Activated CD8-positive, alpha-beta memory T cell treated with anti-CD3 and anti-CD28 coated beads for 48 hours (primary cell): Measurements from ENCODE around the gene ISM2.
A peak's percentile ranks its signal among the peaks of the same experiment; 100 is the strongest.
"Not testable (repeated sequence)": the region's sequence is repeated elsewhere in the genome, so short reads cannot be mapped to it uniquely, and the experiment has no call there.

Experiments used
- DNase-seq, 3 experiments: peaks; one replicate each; pipeline ENCODE4 v3.0.0-alpha.2; 2020; ENCODE audit warnings: low read depth in 2 of 3, low spot score in 2 of 3

ISM2 gene

DNA sequence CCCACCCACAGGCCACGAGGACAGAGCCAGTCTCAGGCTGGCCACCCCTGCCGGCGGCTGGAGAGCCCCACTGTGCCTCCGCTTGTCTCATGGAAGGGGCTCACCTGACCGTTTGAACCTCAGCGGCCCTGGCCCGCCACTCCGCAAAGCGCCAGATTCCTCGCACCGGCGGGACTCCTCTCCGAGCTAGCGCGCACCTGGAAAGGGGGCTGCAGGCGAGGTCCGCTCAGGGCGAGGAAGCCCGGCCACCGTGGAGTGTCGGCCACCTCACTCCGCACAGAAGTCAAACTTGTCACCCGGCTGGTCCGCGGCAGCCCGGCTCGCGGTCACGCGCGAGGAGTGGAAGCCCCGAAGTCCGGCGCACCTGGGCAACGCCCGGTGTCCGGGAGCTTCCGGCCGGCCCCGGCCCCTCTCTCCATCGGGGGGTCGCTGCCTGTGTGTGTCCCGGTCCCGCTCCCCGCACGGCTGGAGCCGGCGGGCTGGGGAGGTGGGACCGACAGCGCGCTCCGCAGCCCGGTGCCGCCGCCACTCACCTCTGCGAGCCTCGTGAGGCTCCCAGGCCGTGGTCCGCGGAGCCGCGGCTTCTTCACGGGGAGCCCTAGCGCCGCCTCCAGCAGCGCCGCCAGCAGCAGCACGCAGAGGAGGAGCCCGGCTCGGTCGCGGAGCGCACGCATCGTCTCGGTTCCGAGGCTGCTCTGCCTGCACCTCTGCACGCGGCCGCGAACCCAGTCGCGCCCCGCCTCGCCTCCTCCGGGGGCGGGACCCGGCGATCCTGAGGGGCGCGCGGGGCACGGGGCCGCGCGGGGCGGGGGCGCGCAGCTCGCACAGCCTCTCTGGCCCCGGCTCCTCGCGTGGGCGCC, at the start of gene ISM2:
TSS of gene ISM2 (minus strand) at position 697 of the 860 bp plus-strand sequence. CDS start at position 674, 23 bp downstream.
- DNase-seq = peak in 1 of 3 experiments; percentile 16

DNA sequence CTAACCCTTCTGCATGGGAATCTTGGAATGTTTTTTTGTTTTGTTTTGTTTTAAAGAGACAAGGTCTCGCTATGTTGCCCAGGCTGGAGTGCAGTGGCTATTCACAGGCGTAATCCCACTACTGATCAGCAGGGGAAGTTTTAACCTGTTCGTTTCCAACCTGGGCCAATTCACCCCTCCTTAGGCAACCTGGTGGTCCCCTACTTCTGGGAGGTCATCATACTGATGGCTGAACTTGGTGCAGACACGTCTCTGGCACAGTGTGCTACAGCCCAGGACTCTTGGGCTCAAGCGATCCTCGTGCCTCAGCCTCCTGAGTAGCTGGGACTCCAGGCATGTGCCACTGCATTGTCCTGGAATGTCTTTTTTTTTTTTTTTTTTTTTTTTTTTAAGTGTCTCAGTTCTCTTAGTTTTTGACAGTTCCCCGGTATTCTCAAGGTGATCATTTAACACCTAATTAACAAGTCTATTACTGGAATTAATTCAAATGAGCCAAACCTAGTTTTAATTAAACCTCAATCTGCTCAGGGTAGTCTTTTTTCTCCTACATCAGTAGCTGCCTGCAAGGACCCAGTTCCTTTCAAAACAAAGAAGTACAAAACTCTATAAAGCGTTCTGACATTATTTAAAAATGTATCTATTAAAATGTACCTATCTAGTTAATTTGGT, 49.0 kb upstream of the ISM2 start:
- no peak for DNase-seq

DNA sequence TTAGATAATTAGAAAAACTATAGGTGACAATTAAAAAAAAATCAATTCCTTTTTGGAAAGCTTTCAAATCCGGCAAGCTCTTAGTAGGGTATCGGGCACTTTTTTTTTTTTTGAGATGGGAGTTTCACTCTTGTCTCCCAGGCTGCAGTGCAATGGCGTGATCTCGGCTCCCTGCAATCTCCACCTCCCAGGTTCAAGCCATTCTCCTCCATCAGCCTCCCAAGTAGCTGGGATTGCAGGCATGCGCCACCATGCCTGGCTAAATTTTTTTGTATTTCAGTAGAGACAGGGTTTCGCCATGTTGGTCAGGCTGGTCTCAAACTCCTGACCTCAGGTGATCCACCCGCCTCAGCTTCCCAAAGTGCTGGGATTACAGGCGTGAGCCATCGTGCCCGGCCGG, 46.6 kb upstream of the ISM2 start:
- DNase-seq = not testable (repeated sequence)

DNA sequence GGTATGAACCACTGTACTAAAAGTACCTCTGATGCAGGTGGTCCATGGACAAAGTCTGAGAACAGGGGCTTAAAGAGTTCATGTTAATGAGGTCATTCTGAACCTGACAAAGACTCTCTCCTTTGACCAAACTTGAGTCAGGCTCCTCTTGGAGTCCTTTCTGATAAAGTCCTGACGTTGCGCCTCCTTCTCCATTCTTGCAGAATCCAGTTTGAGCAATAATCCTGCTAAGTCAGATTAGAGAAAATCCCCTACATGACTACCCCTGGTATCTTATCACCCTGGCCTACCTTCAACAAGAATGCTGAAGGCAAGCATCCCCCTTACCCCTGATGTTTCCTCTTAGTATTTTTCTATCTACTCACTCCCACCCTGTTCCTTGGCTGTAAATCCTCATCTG, 46.0 kb upstream of the ISM2 start:
- no peak for DNase-seq

DNA sequence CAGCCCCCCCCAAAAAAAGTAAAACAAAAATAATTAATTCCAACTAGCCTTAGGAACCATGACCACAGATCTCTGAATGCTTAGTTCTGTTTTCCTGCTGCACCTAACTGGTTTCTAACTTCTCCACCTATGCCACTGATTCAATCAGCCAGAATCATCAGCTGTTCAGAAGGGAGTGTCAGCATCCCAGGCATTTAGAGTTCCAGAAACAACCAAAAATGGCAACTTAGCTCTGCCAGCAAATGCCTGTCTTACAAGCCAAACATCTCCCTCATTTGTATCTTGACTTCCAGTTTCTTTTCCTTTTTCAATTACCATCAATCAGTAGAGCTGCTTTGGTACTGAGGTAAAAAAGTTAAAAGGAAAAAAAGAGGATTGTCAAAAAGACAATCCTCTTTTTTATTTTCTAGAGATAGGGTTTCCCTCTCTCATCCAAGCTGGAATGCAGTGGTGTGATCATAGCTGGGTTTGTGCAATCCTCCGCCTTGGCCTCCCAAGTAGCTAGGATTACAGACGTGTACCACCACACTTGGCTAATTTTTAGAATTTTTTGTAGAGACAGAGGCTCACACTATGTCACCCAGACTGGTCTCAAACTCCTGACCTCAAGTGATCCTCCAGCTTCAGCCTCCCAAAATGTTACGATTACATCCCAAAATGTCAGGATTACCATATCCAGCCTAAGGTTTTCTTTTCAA, 45.2 kb upstream of the ISM2 start:
- DNase-seq = no peak

DNA sequence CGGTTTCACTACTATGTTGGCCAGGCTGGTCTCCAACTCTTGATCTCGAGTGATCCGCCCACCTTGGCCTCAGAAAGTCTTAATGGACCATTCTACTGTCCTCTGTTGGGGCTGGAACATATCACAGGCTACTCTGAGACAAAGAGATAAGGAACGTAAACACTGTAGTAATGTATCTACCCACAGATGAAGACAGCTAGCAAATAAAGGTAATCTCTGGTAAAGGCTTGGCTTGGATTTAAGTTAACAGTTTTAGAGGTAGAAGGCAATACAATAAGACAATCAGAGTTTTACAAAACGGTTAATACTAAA, 44.6 kb upstream of the ISM2 start:
- DNase-seq = no peak

DNA sequence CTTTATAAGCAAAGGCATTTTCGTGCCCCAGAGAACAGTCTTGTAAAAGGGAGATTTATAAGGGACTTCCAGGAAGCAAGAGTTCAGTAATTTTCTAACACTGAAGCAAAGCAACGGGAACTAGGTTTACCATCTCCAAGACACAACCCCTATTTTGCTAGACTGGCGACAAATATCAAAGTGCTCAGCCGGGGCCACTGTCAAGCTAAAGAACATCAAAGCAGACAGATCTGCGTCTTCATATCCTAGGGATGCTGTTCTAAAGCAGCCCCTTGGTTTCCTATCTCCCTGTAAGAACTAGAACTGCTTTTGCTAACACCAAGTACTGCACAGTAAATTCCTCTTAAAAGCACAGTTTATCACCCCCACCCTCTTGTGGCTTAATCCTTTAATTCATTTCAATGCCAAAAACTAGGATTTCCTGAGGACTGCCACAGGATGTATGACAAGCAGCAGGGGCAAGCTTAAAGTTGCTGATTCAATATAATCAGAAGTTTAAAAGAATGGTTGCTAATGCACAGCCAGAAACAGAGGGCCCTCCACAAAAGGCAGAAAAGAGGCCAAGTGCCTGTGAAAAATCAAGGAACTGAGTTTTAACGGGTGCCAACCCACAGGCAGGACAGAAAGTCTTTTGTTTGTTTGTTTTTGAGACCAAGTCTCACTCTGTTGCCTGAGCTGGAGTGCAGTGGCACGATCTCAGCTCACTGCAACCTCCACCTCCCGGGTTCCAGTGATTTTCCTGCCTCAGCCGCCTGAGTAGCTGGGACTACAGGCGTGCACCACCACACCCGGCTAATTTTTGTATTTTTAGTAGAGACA, 44.0 kb upstream of the ISM2 start:
- no peak for DNase-seq

DNA sequence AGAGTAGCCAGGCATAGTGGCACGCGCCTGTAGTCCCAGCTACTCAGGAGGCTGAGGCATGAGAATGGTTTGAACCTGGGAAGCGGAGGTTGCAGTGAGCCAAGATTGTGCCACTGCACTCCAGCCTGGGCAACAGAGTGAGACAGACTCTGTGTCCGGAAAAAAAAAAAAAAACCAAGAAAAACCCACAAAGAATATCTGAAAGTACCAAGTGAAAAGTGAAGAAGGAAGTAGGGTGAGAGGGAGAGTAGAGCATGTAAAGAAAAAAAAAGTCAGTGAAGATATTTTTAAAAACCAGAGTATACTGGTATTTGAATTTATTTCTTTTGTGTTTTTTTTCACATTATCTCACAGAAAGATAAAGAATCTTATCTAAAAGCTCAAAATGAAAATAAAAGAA, 43.3 kb upstream of the ISM2 start:
- DNase-seq = no peak

DNA sequence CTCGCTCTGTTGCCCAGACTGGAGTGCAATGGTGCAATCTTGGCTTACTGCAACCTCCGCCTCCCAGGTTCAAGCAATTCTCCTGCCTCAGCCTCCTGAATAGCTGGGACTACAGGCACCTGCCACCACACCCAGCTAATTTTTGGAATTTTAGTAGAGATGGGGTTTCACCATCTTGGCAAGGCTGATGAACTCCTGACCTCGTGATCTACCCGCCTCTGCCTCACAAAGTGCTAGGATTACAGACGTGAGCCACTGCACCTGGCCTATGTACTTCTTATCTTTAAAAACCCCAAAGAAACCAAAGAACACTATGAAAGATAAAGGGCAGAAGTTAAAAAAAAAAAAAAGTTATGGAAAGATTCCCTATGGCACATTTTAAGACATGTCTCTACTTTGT, 38.3 kb upstream of the ISM2 start:
- not testable (repeated sequence) for DNase-seq

DNA sequence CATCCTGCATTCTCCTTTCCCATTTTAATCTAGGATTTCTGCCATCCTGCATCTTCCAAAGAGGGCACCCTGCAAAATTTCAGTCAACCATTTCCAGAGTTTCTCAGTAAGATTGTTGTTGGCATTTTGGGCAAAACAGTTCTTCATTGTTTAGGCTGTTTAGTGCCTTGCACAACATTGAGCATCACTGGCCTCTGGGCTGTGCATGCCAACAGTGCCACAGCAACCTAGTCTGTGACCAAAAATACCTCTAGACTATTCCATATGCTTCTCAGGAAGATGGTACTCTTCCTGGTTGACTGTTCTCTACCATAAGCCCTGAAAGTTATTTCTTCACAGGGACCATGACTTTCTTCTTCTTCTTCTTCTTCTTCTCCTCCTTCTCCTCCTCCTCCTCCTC, 32.5 kb upstream of the ISM2 start:
- DNase-seq = no peak

DNA sequence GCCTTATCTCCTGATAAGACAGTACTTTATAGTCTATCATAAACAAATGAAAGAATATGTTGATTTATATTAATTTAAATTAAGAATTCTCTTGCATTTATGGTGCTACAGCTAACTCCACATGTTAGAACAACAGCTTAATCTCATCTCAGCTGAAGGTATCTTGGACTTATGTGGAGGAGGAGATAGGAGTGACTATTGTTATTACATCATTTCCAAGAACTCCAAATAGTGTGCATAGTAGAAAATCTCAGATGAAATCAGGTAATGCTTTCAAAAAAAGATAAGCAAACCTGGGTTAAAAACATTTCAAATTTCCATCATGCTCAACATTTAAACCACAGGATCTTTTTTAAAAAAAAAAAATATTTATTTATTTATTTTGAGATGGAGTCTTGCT, 31.3 kb upstream of the ISM2 start:
- no peak for DNase-seq

DNA sequence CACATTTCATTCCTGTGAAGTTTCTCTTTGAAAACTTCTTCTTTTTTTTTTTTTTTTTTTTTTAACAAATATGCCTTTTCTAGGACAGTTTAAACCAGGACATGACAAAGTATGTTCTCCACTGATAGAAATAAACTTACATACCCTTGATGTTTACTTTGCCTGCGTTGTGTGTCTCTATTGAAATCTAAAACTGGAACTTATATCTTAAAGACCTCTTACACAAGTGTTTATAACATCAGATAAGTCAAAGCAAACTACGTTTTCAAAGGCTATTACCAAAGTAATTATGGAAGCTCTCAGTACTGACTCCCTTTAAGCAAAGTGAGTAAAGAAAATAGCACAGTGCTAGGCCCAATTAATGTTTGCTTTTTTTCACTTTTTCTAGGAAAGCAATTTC, 30.6 kb upstream of the ISM2 start:
- no peak for DNase-seq

DNA sequence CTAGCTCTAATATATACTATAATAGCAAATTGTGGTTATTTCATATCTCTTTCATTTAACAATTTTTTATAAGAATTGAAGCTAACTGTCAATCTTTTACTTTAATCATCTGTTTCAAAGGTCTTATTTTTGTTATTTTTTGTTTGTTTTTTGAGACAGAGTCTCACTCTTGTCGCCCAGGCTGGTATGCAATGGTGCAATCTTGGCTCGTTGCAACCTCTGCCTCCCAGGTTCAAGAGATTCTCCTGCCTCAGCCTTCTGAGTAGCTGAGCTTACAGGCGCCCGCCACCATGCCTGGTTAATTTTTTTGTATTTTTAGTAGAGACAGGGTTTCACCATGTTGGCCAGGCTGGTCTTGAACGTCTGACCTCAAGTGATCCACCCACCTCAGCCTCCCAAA, 30.1 kb upstream of the ISM2 start:
- DNase-seq = not testable (repeated sequence)

DNA sequence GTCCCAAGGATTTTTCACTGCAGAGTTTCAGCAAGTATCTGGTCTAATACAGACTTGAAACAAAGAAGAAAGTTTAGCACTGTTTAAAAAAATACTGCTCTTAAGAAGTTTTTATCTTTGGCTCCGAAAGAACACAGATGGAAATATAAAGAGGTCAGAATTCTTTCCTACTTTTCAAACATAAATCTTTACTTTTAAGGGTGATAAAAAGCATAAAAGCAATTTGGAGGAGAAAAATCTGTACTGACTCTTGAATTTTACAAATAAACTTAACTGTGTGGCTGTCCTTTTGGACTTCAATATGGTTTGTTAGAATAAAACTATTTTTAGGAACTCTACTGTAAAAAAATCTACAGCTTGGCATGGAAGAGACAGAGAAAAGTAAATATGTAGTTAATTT, 27.6 kb upstream of the ISM2 start:
- no peak for DNase-seq

DNA sequence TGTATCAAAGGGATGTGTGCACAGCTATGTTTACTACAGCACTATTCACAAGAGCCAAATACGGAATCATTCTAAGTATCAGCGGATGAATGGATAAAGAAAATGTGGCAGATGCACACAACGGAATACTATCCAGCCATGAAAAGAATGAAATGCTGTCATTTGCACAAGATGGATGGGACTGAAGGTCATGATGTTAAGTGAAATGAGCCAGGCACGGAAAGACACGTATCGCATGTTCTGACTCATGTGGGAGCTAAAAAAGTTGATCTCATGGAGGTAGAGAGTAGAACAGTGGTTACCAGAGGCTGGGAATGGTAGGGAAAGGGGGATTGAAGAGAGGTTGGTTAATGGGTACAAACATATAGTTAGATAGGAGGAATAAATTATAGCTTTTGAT, 25.9 kb upstream of the ISM2 start:
- DNase-seq = no peak

DNA sequence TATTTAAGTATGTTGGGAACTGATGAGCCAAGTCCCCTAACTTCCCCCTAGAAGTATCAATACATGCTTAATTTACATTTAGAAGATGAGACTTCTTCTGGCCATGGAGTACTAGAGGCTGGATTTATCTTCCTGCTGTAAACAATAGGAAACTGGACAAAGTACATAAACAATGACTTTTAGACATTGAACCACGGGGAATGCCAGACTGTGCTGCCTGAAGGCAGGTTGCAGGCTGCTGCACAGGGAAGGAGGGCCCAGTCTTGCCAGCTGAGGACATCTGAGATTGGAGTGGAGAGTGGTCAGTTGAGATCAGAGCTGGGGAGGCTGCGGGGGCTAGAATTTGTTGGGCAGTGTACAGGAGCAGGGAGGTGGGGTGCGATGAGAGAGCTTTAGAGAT, 24.5 kb upstream of the ISM2 start:
- no peak for DNase-seq

DNA sequence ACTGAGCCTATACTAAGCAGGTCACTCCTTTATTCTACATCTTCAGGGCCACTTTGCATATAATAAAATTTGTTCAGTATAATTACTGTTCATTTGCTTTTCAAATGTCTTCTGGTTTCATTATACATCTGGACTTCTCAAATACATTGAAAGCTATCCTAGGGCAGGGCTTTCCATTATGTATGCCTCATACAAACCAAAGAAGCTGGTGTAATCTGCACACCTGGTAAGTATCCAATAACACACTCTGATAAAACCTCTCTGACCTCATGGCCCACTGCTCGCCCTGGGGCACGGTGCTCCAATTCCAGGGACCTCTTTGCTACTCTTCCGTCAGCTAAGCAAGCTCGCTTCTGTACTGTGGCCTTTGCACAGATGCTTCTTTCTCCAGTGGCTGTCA, 21.9 kb upstream of the ISM2 start:
- no peak for DNase-seq

DNA sequence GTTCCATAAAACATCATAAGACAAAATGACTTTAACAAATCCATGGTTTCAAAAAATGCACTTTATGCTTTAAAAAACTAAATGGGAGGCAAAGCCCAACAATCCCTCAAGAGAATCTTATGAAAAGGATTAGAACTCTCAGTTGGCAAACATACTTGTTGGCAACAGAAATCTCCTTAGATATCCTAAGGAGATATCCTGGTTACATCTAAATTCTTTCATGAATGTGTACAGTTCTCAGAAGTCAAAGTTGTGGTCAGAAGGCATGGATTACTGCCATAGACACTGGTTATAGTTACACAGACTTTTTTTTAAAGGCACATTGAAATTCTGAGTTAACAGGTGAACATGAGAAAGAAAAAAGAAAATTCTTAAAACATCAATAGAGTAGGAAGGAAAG, 17.5 kb upstream of the ISM2 start:
- no peak for DNase-seq

DNA sequence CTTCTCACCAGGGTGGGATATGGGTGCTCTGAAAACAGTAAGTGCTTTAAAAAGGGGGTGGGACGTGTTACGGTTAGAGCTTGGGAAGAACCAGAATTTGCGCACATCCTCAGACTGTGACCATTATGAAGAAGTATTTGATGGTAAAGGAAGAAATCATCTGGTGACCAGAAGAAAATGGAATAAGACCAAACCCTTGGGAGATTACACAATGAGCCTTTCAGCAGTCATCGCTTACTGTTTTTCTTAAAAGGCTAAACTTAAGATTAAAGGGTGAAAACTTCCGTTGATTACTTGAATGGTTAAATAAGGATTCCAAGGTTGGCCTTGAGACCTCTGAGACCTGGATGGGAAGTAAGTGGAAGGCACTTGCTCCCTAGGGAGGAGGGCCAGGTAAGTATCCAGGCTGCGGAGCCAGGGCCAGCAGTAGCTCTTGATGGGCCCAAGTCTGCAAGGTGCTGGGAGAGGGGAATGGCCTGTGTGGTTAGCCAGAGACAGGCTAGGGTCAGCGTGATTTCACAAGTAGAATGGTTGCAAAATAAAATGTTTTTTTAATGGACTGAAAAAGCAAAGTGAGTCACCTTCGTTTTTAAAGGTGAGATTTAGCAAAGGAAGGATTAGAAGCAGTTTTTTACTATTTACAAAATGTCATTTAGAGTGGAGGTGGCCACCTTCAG, 13.0 kb upstream of the ISM2 start:
- DNase-seq = no peak

DNA sequence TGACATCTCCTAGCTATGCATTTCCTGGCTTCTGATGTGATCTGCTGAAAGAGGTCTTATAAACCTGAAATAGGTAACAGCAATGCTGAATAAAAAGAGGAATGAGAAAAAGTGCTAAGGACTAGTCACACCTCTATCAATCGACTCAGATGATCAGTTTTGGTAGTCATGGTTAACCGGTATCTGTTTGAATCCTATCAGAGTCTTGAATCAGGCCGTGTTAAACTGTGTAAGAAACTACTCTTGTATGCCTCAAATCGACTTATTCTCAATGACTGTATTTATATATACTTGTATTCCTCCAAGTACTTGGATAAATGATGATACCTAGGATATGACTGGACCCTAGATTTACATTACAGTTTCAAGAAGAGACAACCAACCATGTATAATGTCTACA, 10.8 kb upstream of the ISM2 start:
- DNase-seq = no peak

DNA sequence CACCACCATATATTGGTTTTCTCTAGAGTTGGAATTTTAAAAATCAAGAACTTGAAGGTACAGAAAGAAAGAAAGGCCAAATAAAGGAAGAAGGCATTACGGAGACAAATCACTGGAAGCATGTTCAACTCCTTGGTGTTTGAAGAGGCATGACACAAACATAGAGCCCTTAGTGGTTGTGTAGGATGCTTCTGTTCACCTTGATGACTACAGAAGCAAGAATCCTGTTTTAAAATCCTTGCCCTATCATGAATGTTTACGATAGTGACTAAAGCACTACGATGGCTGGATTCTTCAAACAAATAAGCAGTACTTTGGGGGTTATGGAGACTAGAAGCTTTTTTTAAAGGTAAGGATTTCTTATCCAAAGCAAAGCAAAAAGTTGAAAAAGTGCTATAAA, 10.3 kb upstream of the ISM2 start:
- no peak for DNase-seq
